ENCODE measurements around the gene PMPCA. TPM values are rescaled to one million over a fixed set of nuclear protein-coding genes. Genes with fewer than 3 reads are reported as not detected.

PMPCA gene
- total and polyA plus RNA-seq, 2 of the 13 experiments (the other 11 are each of a cell fraction or from before 2014, with no cell fraction given) = 70.2 to 88.4 TPM

GRCh38 chr9:136409557-136410455, 652 bp upstream of the PMPCA start (continued):
- TF ChIP-seq TIGD3 (CRISPR knock-in tag; IDR thresholded peaks at IDR 0.05; ENCODE audit: borderline replicate concordance) (0 out of 2 replicates have a peak, but pooled peaks have one; percentile 58), MZF1 (CRISPR knock-in tag; IDR thresholded peaks at IDR 0.05; ENCODE audit: borderline replicate concordance) (no peak), AHDC1 (CRISPR knock-in tag; IDR thresholded peaks at IDR 0.05; ENCODE audit: borderline replicate concordance) (no peak), JUN (CRISPR knock-in tag; IDR thresholded peaks at IDR 0.05) (no peak), MXD3 (CRISPR knock-in tag; IDR thresholded peaks at IDR 0.05) (peak; percentile 62; the same call in 1 of the 2 replicates), ZNF530 (CRISPR knock-in tag; IDR thresholded peaks at IDR 0.05; ENCODE audit: low read depth) (no peak), DMAP1 (CRISPR knock-in tag; IDR thresholded peaks at IDR 0.05) (peak; percentile 2; the same call in 1 of the 2 replicates), CHD2 (IDR thresholded peaks at IDR 0.05; ENCODE audit: low read depth, low read length) (no peak), ZBTB2 (CRISPR knock-in tag; IDR thresholded peaks at IDR 0.05; ENCODE audit: low read depth) (peak; percentile 24; the same call in 1 of the 2 replicates), HOXD1 (CRISPR knock-in tag; IDR thresholded peaks at IDR 0.05) (0 out of 2 replicates have a peak, but pooled peaks have one; percentile 32), MBD4 (IDR thresholded peaks at IDR 0.05; ENCODE audit: borderline replicate concordance, low read length) (no peak), UBTF (CRISPR knock-in tag; IDR thresholded peaks at IDR 0.05) (no peak; the same call in 1 of the 2 replicates), CSRNP2 (CRISPR knock-in tag; conservative IDR thresholded peaks at IDR 0.05; ENCODE audit: low read depth) (peak; percentile 66; the same call in 1 of the 2 replicates)

All from HepG2 (cell line).